ENCODE measurements around the gene ZFHX3.

The ZFHX3 gene

GRCh38 chr16:72897707-72898106 lies 150.2 kb downstream of the ZFHX3 start:
- H3K4me1 ChIP-seq (ENCODE audit: control insufficient read depth in 1 of 2, insufficient read depth in 1 of 2, low read depth in 1 of 2, low read length in 1 of 2) = no peaks in the 10 kb centered on the region
- H3K27ac ChIP-seq = no peak overlapping the region
- no peaks in the 10 kb centered on the region for H3K27me3 ChIP-seq
- no peak for TF ChIP-seq CTCF (IDR thresholded peaks at IDR 0.05)
- H3K9me3 ChIP-seq = no peaks in the 10 kb centered on the region
- no peaks in the 10 kb centered on the region for H3K36me3 ChIP-seq
- no peak overlapping the region for H3K4me3 ChIP-seq (ENCODE audit: low read depth in 1 of 2, low read length in 1 of 2)

GRCh38 chr16:72896485-72897118 lies 151.3 kb downstream of the ZFHX3 start:
- H3K27ac ChIP-seq = no peak overlapping the region
- no peaks in the 10 kb centered on the region for H3K4me1 ChIP-seq (ENCODE audit: control insufficient read depth in 1 of 2, insufficient read depth in 1 of 2, low read depth in 1 of 2, low read length in 1 of 2)
- no peak overlapping the region for H3K4me3 ChIP-seq (ENCODE audit: low read depth in 1 of 2, low read length in 1 of 2)
- no peak for TF ChIP-seq CTCF (IDR thresholded peaks at IDR 0.05)
- H3K36me3 ChIP-seq = no peaks in the 10 kb centered on the region
- no peaks in the 10 kb centered on the region for H3K27me3 ChIP-seq
- no peaks in the 10 kb centered on the region for H3K9me3 ChIP-seq

- Histone ChIP-seq H3K36me3 (no peaks in the 10 kb centered on the region), H3K4me1 (ENCODE audit: control insufficient read depth in 1 of 2, insufficient read depth in 1 of 2, low read depth in 1 of 2, low read length in 1 of 2) (no peaks in the 10 kb centered on the region), H3K9me3 (no peaks in the 10 kb centered on the region), H3K4me3 (ENCODE audit: low read depth in 1 of 2, low read length in 1 of 2) (no peak overlapping the region), H3K27ac (no peak overlapping the region), H3K27me3 (no peaks in the 10 kb centered on the region)
- TF ChIP-seq CTCF (IDR thresholded peaks at IDR 0.05) = no peak
Measured at GRCh38 chr16:72895951-72896350, 152.0 kb downstream of the ZFHX3 start.

- no peak overlapping the region for H3K27ac ChIP-seq
- H3K4me3 ChIP-seq (ENCODE audit: low read depth in 1 of 2, low read length in 1 of 2) = no peak overlapping the region
- H3K36me3 ChIP-seq = no peaks in the 10 kb centered on the region
- H3K9me3 ChIP-seq = no peaks in the 10 kb centered on the region
- no peaks in the 10 kb centered on the region for H3K27me3 ChIP-seq
- no peaks in the 10 kb centered on the region for H3K4me1 ChIP-seq (ENCODE audit: control insufficient read depth in 1 of 2, insufficient read depth in 1 of 2, low read depth in 1 of 2, low read length in 1 of 2)
- TF ChIP-seq CTCF (IDR thresholded peaks at IDR 0.05) = no peak
Measured at GRCh38 chr16:72894293-72895151, 153.4 kb downstream of the ZFHX3 start.

GRCh38 chr16:72891291-72892227 lies 156.4 kb downstream of the ZFHX3 start:
- no peaks in the 10 kb centered on the region for H3K36me3 ChIP-seq
- no peaks in the 10 kb centered on the region for H3K9me3 ChIP-seq
- H3K27ac ChIP-seq = no peak overlapping the region
- no peak for TF ChIP-seq CTCF (IDR thresholded peaks at IDR 0.05)
- H3K27me3 ChIP-seq = no peaks in the 10 kb centered on the region
- no peak overlapping the region for H3K4me3 ChIP-seq (ENCODE audit: low read depth in 1 of 2, low read length in 1 of 2)
- no peaks in the 10 kb centered on the region for H3K4me1 ChIP-seq (ENCODE audit: control insufficient read depth in 1 of 2, insufficient read depth in 1 of 2, low read depth in 1 of 2, low read length in 1 of 2)
